ENCODE results near the gene INAFM1.

INAFM1 gene

GRCh38 chr19:47313754-47314295, 39.1 kb downstream of the INAFM1 start:
- DNase-seq: no peak

- DNase-seq: no peak
Observed at GRCh38 chr19:47315125-47315821, 40.6 kb downstream of the INAFM1 start.

DNA sequence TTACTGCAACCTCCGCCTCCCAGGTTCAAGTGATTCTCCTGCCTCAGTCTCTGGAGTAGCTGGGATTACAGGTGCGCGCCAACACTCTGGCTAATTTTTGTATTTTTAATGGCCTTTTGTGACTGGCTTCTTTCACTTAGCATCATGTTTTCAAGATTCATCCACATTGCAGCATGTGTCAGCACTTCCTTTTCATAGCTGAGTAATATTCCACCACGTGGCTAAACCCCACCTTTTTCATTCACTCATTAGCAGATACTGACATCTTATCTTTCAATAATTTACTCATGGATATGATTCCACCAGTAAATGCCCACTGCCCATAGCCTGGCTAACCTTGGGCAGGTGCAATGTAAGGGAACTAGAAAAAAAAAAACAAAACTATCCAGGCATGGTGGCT, 41.8 kb downstream of the INAFM1 start:
- DNase-seq: no peak

- DNase-seq: no peak
Observed at GRCh38 chr19:47319923-47320871, 45.5 kb downstream of the INAFM1 start.

DNA sequence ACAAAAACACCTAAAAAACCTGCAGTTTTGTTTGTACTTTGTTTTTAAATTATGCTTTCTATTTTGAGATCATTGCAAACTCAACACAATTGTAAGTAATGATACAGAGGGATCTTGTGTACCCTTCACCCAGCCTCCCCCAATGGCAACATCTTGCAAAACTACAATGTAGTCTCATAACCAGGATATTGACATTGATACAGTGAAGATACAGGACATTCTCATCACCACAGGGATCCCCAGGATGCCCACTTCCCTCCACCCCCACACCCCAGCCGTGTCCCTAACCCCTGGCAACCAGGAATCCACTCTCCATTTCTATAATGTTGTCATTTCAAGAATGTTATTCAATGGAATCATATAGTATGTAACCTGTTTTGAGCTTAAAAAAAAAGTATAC, 46.9 kb downstream of the INAFM1 start:
- DNase-seq: no peak

DNA sequence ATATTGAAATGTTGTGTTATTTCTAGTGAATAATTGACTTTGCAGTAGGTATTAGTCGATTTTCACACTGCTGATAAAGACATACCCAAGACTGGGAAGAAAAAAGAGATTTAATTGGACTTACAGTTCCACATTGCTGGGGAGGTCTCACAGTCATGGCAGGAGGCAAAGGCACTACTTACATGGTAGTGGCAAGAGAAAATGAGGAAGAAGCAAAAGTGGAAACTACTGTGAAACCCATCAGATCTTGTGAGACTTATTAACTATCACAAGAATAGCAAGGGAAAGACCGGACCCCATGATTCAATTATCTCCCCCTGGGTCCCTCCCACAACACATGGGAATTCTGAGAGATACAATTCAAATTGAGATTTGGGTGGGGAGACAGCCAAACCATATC, 47.4 kb downstream of the INAFM1 start:
- DNase-seq: no peak

DNA sequence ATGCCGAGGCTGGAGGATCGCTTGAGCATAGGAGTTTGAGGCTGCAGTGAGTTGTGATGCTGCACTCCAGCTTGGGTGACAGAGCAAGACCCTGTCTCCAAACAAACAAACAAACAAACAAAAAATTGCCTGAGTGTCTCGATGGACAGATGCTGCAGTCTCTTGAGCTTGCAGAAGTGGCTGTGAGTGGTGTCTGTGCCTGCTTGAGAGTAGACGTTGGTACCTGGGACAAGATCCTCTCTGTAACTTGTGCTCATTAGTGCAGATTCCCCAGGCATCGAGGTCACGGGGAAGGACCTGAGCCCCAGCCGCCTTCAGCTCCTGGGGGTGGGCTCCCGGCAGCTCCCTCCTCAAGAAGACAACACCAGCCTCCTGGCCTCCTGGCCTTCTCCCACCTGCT, 48.7 kb downstream of the INAFM1 start:
- no peak for DNase-seq

DNA sequence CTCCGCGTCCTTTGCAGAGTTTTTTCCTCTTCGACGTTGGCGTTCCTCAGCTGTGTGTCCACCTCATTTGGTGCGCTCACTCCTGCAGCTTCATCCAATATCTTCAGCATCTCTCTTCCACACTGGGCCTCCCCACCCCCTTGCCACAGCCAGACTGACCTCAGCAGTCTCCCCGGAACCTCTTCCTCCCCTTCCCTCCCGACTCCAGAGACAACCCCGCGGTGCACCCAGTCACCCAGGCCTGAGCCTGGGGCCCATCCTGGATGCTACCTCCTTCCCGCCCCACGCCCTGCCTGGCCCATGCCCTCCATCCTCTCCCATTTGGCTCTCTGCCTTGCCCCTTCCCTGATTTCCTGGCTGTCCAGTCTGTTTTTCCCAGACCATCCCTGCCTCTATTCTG, 49.2 kb downstream of the INAFM1 start:
- DNase-seq: no peak

- no peak for DNase-seq
Observed at GRCh38 chr19:47324502-47324901, 49.8 kb downstream of the INAFM1 start.
